Measurements from ENCODE around the gene SHC3. TPM values are rescaled to one million over a fixed set of nuclear protein-coding genes. Genes with fewer than 3 reads are reported as not detected.

Gene SHC3
- total and polyA plus RNA-seq, 2 experiments from 2014 or later, result 1.3 to 2.9 TPM

GRCh38 chr9:89135591-89136166 lies 42.9 kb downstream of the SHC3 start:
- Histone ChIP-seq H3F3A (replicated peaks; ENCODE audit: low read depth) (no peaks in the 10 kb centered on the region), H2AFZ (no peak overlapping the region), H3K27me3 (ENCODE audit: insufficient read depth) (no peaks in the 10 kb centered on the region), H4K20me1 (replicated peaks; ENCODE audit: insufficient read depth) (no peaks in the 10 kb centered on the region), H3K79me2 (replicated peaks; ENCODE audit: insufficient read depth) (no peaks in the 10 kb centered on the region), H3K36me3 (ENCODE audit: insufficient read depth) (no peaks in the 10 kb centered on the region; the same call in none of the 2 replicates), H3K9me2 (ENCODE audit: insufficient read depth) (no peaks in the 10 kb centered on the region; the same call in 1 of the 2 replicates), H3K27ac (ENCODE audit: low read depth) (no peak overlapping the region), H3K4me3 (no peak overlapping the region), H3K4me2 (no peak overlapping the region), H3K4me1 (ENCODE audit: insufficient read depth) (peaks cover 1% of the 10 kb centered on the region)
- no peak for ATAC-seq
- Mint-ChIP-seq H3K27me3 (ENCODE audit: insufficient read depth, low read depth, poor library complexity) (peaks cover 2% of the 10 kb centered on the region), H3K36me3 (ENCODE audit: low read depth) (peaks cover 11% of the 10 kb centered on the region; the same call in 2 of the 3 replicates), H3K4me3 (no peak overlapping the region), H3K4me1 (peaks cover 4% of the 10 kb centered on the region; the same call in 2 of the 3 replicates), H3K27ac (no peak overlapping the region), H3K9me3 (peaks cover 32% of the 10 kb centered on the region)
- TF ChIP-seq STAT1 (IDR thresholded peaks at IDR 0.05; ENCODE audit: unreplicated experiment), result no peak
- no peak for TF ChIP-seq POLR2AphosphoS5 (IDR thresholded peaks at IDR 0.05; ENCODE audit: low read depth)
- TF ChIP-seq JUNB (IDR thresholded peaks at IDR 0.05; ENCODE audit: unreplicated experiment), result no peak
- TF ChIP-seq ZNF331 (CRISPR knock-in tag; IDR thresholded peaks at IDR 0.05; ENCODE audit: low read depth), result no peak
- no peak for TF ChIP-seq EZH2 (IDR thresholded peaks at IDR 0.05; ENCODE audit: low read depth, unreplicated experiment)
- TF ChIP-seq REST (IDR thresholded peaks at IDR 0.05; ENCODE audit: unreplicated experiment), result no peak
- TF ChIP-seq ETS1 (IDR thresholded peaks at IDR 0.05), result no peak
- TF ChIP-seq CREB1 (CRISPR knock-in tag; IDR thresholded peaks at IDR 0.05; ENCODE audit: low read depth), result no peak
- no peak for TF ChIP-seq ZNF462 (CRISPR knock-in tag; IDR thresholded peaks at IDR 0.05)
- TF ChIP-seq EZH2phosphoT487 (IDR thresholded peaks at IDR 0.05; ENCODE audit: unreplicated experiment), result no peak
- TF ChIP-seq CTCF (conservative IDR thresholded peaks at IDR 0.05; ENCODE audit: low read depth in 2 of 2), result no peak
- no peak for TF ChIP-seq ZNF114 (CRISPR knock-in tag; IDR thresholded peaks at IDR 0.05)
- no peak for TF ChIP-seq NANOG (IDR thresholded peaks at IDR 0.05; ENCODE audit: borderline replicate concordance)
- no peak for DNase-seq (ENCODE audit: low spot score)

All from GM23338 (cell line).